ENCODE results near the gene IQCH.

Gene IQCH

GRCh38 chr15:67533873-67534272 lies 279.3 kb downstream of the IQCH start:
- DNase-seq (ENCODE audit: low spot score) = no peak
- TF ChIP-seq, protein P1, sequence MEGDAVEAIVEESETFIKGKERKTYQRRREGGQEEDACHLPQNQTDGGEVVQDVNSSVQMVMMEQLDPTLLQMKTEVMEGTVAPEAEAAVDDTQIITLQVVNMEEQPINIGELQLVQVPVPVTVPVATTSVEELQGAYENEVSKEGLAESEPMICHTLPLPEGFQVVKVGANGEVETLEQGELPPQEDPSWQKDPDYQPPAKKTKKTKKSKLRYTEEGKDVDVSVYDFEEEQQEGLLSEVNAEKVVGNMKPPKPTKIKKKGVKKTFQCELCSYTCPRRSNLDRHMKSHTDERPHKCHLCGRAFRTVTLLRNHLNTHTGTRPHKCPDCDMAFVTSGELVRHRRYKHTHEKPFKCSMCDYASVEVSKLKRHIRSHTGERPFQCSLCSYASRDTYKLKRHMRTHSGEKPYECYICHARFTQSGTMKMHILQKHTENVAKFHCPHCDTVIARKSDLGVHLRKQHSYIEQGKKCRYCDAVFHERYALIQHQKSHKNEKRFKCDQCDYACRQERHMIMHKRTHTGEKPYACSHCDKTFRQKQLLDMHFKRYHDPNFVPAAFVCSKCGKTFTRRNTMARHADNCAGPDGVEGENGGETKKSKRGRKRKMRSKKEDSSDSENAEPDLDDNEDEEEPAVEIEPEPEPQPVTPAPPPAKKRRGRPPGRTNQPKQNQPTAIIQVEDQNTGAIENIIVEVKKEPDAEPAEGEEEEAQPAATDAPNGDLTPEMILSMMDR (IDR thresholded peaks at IDR 0.05; ENCODE audit: borderline replicate concordance, control extremely low read depth, extremely low read depth, insufficient read depth, missing control alignments) = no peak
- in situ Hi-C loops (cut with MboI; ENCODE audit: low sequenced_read_pairs, unreplicated experiment) = loop anchor here (10.0 kb wide), 1 partner anchor 61 kb away; no protein-coding TSS in a partner anchor

- in situ Hi-C loops (cut with MboI; ENCODE audit: low sequenced_read_pairs, unreplicated experiment) = loop anchor here (10.0 kb wide), 1 partner anchor 60 kb away; no protein-coding TSS in a partner anchor
- DNase-seq (ENCODE audit: low spot score) = no peak
These were observed 279.8 kb downstream of the IQCH start for GRCh38 chr15:67534360-67534759.

DNA sequence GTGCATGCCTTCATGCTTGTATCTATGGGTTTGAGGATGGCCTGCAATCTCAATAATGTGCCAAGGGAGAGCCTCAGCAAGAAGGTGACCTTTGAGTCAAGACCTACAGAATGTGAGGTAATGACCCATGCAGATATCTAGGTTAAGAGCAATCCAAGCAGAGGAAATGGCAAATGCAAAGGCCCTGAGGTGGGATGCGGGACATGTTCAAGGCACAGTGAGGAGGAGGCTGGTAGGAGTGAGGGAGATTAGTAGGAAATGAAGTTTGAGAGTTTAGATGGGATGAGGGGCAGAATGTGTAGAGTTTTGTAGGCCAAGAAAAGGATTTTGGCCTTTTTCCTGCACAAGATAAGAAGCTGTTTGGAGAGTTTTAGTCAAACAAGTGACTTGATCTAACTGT lies 283.2 kb downstream of the IQCH start:
- in situ Hi-C loops (cut with MboI; ENCODE audit: low sequenced_read_pairs, unreplicated experiment) = loop anchor here (10.0 kb wide), 1 partner anchor 57 kb away; no protein-coding TSS in a partner anchor
- TF ChIP-seq, protein P1 (IDR thresholded peaks at IDR 0.05; ENCODE audit: borderline replicate concordance, control extremely low read depth, extremely low read depth, insufficient read depth, missing control alignments) = no peak

More at GRCh38 chr15:67534360-67534759, 279.8 kb downstream of the IQCH start:
- TF ChIP-seq, protein P1 (IDR thresholded peaks at IDR 0.05; ENCODE audit: borderline replicate concordance, control extremely low read depth, extremely low read depth, insufficient read depth, missing control alignments) = no peak

DNA sequence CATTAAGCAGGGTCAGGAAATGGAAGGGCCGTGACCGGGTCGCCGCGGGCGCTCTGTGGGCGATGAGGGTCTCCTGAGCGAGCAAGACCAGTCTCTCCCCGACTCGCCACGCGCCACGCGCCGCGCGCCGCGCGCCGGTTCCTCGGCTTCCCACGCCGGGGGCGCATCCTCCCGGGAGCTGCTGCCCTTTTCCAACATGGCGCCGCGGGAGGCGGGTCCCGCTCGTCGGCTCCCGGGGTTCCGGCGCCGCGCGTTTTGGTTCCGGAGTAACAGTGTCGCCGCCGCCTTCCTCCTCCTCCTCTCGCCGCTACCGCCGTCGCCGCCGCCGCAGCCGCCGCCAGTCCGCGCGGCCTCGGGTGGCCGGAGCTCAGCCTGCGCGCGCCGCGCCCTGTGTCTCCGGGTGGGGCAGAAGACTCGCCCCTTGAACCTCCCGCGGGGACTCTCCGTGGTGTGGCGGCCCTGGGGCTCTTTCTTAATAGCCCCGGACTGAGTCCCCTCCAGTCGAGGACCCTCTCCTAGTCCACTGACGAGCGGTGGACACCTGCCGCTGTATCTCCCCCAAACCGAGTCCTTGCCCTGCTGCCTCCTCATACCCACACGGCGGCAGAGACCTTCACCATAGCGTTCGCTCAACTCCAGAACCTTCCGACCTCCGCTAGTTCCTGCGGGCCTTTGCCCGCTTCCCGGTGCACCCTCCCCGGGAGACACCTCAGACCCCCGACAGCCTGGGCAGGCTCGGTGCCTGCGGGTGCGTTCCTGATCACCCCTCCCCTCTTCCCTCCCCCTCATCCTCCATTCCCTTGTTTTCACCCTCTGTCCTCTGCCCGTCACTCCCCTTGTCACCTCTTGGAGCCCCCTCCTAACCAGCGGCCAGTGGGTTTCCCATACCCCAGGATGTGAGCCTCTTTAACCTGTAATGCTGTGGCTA lies 288.1 kb downstream of the IQCH start, which contains the start of gene MAP2K5:
TSS of gene MAP2K5 (plus strand) at position 284 of the 928 bp plus-strand sequence. CDS start at position 917, 633 bp downstream.
- peak; percentile 89 for DNase-seq (ENCODE audit: low spot score)
- in situ Hi-C loops (cut with MboI; ENCODE audit: low sequenced_read_pairs, unreplicated experiment) = no loop called here
- TF ChIP-seq, protein P1 (IDR thresholded peaks at IDR 0.05; ENCODE audit: borderline replicate concordance, control extremely low read depth, extremely low read depth, insufficient read depth, missing control alignments) = no peak

More for the DNA sequence above, 283.2 kb downstream of the IQCH start:
- DNase-seq (ENCODE audit: low spot score) = no peak

- in situ Hi-C loops (cut with MboI; ENCODE audit: low sequenced_read_pairs, unreplicated experiment) = no loop called here
- DNase-seq (ENCODE audit: low spot score) = no peak
- TF ChIP-seq, protein P1 (IDR thresholded peaks at IDR 0.05; ENCODE audit: borderline replicate concordance, control extremely low read depth, extremely low read depth, insufficient read depth, missing control alignments) = no peak
These were observed 288.7 kb downstream of the IQCH start for GRCh38 chr15:67543348-67543718.

DNA sequence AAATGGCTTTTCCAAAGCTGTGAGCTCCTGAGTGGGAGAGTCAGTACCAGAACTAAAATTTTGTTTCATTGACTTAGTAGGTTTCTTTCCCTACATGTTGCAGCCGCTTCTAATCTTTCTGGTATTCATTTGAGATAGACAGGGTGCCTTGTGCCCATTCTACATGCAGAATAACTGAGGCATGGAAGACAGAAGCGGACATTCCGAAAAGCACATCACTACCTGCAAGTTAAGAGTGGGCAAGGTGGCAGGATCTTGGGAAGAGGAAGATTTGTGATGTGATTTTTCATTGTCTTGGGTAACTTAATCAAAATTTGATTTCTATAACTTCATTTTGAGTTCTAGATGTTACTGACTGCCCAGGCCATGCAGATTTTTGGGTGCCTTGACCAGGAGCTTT lies 289.9 kb downstream of the IQCH start:
- in situ Hi-C loops (cut with MboI; ENCODE audit: low sequenced_read_pairs, unreplicated experiment) = no loop called here
- TF ChIP-seq, protein P1 (IDR thresholded peaks at IDR 0.05; ENCODE audit: borderline replicate concordance, control extremely low read depth, extremely low read depth, insufficient read depth, missing control alignments) = no peak
- no peak for DNase-seq (ENCODE audit: low spot score)

Measured in GM13976 (cell line).